Measurements from ENCODE around the gene TPGS2.
"Not testable (repeated sequence)": the region's sequence is repeated elsewhere in the genome, so short reads cannot be mapped to it uniquely, and the experiment has no call there.

TPGS2 gene

GRCh38 chr18:36825526-36825925 lies 3.3 kb downstream of the TPGS2 start:
- DNase-seq (ENCODE audit: low read depth in 4 of 4, low spot score in 1 of 4): no peak

GRCh38 chr18:36821681-36822080 lies 7.1 kb downstream of the TPGS2 start:
- no peak for DNase-seq (ENCODE audit: low read depth in 4 of 4, low spot score in 1 of 4)

DNA sequence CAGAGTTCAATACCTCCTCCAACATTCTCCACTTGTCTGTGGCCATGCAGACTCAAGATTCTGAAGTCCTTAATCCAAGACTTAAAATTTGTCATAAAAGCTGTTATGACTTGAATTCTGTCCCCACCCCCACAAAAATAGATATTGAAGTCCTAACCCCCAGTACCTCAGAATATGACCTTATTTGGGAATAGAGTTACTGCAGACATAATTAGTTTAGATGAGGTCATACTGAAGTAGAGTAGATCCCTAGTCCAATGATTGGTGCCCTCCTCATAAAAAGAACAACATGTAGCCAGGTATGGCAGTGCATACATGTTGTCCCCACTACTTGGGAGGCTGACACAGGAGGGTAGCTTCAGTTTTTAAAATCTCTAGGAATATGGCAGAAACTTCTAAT lies 9.2 kb downstream of the TPGS2 start:
- DNase-seq (ENCODE audit: low read depth in 4 of 4, low spot score in 1 of 4): no peak

- DNase-seq (ENCODE audit: low read depth in 4 of 4, low spot score in 1 of 4): no peak
Measured at GRCh38 chr18:36818652-36819051, 10.2 kb downstream of the TPGS2 start.

DNA sequence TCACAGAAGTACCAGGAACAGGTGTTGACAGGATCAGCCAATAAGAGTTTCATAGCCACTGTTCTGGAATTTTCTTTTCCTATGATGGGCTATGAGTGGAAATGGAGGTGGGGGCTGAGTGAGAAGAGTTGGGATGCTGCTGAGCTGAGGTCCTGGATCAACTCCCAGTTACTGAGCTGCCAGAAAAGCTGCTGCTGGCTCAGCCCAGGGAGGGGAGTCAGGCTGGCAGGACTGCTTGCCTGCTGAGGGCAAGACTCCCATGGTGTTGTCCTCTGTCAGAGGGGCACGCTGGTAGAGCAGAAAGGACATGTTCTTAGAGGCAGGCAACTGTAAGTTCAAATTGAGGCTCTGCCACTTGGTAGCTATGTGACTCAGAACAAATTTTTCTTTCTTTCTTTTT lies 11.8 kb downstream of the TPGS2 start:
- DNase-seq (ENCODE audit: low read depth in 4 of 4, low spot score in 1 of 4): no peak

DNA sequence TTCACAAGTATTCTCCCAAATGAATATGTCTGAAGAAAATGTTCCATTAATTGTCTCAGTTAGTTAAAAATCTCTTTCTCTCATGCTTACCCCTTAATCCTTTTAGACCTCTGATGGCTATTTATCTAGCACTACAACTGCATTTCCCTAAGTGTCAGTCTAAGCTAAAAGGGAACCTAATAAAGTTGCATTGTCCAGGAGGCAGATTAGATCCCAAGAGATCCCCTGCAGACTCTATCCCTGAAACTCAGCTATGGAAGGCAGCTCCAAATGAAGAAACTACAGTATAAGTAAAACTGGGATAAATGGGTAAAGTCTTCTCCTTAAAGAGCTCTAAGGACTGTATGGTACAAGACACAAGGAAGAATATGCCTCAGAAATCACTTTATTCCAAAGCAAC lies 12.7 kb downstream of the TPGS2 start:
- not testable (repeated sequence) for DNase-seq (ENCODE audit: low read depth in 4 of 4, low spot score in 1 of 4)

DNA sequence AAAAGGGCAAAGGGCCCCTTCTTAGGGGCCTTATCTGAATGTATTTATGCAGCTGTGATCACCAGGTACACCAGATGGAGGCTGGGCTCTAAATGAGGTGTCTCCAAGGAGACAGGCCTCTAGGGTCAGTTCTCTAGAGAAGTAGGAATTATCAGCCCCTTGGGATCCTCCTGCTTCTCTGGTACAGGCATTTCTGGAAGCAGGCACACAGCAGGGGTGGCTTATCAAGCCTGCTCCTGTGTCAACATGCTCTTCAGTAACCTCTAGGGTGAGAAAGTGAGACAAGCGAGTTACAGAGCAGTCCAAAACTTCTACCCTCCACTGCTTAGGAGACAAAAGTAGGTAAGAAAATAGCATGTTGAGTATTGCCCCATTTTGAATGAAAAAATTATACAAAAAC lies 13.8 kb downstream of the TPGS2 start:
- DNase-seq (ENCODE audit: low read depth in 4 of 4, low spot score in 1 of 4): no peak

DNA sequence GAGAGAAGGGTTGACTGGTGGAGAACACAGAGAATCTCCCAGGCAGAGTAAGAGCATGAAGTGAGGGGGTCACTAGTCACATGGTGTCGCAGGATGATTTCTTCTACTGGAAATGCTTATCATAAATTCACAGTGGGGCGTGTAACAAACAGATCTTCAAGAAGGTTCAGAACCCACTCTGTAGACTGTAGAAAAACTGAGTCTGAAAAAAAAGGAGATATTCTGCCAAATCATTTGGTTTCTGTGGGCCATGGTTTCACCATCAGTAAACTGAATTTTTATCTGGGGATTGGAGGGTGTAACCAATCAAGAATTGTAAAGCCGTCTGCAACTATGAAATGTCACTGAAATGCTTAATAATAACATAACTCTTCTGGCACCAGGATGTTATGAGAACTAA lies 15.0 kb downstream of the TPGS2 start:
- no peak for DNase-seq (ENCODE audit: low read depth in 4 of 4, low spot score in 1 of 4)

GRCh38 chr18:36813101-36813775 lies 15.6 kb downstream of the TPGS2 start:
- no peak for DNase-seq (ENCODE audit: low read depth in 4 of 4, low spot score in 1 of 4)

- DNase-seq (ENCODE audit: low read depth in 4 of 4, low spot score in 1 of 4): no peak
Measured at GRCh38 chr18:36812678-36813077, 16.1 kb downstream of the TPGS2 start.

GRCh38 chr18:36811955-36812354 lies 16.8 kb downstream of the TPGS2 start:
- DNase-seq (ENCODE audit: low read depth in 4 of 4, low spot score in 1 of 4): no peak

DNA sequence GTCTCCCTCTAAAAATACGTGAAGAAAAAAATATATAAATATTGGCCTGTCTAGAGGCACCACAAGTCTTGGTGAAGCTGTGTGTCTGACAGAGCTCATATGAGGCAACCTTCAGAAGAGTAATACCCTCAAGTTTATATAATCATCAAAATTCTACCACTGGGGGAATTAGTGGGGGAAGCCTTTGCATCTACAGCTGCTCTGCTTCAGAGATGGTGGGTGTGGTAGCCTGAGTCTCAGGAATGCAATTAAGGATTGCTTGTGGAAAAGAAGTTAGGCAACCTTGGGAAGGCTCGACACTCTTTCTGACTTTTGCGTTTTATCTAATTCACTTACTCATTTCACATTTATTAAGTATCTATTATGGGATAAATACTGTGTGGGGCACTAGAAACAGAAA lies 17.4 kb downstream of the TPGS2 start:
- no peak for DNase-seq (ENCODE audit: low read depth in 4 of 4, low spot score in 1 of 4)

GRCh38 chr18:36809590-36810381 lies 19.0 kb downstream of the TPGS2 start:
- peak in 1 of 4 experiments; percentile 5 for DNase-seq (ENCODE audit: low read depth in 4 of 4, low spot score in 1 of 4)

DNA sequence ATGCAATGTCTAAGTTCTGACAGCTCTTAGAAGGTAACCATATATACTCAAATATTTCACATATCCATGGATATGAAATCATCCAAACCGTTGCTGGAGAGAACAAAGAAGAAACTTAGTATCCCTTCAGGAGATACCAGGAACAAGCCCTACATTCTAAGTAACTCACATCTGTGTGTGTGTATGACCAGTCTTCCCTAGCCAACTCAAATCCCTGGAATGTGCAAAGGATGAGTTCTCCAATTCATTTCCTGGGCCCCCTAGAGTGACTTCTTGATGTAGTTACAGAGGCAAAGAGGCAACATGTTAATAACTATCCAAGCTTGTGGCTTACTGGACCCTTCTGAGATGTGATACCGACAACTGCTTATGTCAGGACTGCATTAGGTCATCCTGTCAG lies 20.1 kb downstream of the TPGS2 start:
- no peak for DNase-seq (ENCODE audit: low read depth in 4 of 4, low spot score in 1 of 4)

DNA sequence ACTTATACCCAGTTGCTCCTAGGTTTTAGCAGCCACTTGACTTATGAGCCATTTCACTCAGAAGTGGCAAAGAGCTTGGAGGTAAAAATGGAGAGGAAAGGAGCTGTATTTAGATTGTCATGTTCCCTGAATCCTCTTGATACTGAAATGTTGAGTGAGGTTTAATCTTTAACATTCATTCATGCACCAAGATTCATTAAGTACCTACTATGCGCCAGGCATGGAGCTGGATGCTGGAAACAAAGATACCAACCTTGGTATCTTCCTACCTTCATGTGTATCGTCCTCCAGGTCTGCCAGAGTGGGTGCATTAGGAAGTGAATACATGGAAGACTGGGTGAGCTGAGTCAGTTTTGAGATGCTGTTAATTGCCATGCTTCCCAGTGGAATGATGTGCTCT lies 23.7 kb downstream of the TPGS2 start:
- DNase-seq (ENCODE audit: low read depth in 4 of 4, low spot score in 1 of 4): no peak

DNA sequence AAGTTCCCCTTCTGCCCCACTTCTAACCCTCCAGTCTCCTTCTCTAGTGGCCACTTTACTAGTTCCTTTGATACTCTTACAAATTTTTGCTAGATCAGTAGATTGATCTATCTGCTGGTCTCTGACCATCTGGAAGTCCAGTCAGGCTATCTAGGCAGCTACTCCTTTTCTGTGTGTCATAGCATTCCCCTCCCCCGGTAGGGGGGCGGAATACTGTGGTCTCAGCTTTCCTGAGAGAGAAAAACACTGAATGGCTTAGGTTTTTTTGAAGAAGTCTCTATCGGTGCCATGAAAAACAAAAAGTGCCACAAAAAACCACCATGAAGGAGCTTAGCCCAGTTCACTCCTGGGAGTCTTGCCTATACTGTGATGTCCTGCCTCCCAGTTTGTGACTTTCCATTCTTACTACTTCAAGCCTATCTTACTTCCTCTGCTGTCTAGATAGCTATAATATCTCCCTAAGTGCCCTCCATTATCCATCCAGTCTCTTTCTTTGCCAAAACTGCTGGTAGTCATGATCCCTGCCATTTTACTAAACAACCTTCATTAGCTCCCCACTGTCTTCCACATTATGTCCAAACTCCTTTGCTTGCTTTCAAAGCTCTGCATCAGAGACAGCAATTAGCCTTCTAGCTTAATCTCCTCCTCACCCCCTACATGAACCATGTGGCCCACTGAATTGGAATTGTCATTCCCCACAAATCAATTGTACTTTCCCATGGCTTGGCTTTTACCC lies 29.9 kb downstream of the TPGS2 start:
- DNase-seq (ENCODE audit: low read depth in 4 of 4, low spot score in 1 of 4): no peak

DNA sequence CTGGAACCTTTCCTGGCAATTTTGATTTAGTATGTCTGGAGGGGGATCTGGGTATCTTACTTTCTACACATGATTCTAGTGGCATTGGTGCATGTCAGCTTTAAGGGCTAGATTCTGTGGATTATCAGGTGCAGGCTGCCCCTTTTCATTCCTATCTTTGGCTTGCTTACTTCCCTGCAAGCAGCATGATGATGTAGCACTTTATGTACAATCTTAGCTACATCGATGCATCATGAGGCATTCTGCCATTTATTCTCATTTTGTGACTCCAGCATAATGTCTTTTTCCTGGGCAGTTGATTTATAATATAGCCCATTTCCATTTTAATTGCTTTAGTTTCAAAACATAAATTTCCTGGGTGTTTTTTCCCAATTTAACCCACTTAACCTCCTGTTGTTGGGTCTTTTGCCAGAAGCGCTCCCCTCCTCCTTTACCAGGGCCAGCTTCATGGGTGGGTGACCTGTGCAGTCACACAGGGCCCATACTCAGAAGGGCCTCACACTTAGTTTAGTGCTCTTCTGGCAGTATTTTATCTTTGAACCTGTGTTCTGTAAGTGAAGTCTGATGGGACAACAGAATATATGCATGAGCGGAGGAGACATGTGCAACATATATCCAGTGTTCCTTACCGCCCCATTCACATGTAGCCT lies 36.0 kb downstream of the TPGS2 start:
- DNase-seq (ENCODE audit: low read depth in 4 of 4, low spot score in 1 of 4): no peak

DNA sequence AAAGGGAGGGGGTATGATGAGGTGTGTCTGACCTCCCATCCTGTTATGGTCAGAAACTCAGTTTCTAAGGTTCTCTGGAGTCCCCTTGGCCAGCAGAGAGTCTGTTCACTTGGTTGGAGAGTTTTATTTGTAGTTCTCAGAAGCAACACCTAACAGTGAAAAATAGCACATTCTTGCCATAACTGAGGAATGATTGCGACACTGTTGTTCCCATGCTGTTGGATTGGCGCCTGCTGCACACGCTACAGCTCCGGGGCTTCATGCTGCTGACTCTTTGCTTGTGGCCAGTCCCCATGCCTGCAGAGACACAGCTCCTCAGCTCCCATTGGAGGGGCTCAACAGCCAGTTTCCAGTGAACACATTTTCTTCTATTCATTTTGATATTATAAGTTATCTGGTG lies 42.1 kb downstream of the TPGS2 start:
- no peak for DNase-seq (ENCODE audit: low read depth in 4 of 4, low spot score in 1 of 4)

DNA sequence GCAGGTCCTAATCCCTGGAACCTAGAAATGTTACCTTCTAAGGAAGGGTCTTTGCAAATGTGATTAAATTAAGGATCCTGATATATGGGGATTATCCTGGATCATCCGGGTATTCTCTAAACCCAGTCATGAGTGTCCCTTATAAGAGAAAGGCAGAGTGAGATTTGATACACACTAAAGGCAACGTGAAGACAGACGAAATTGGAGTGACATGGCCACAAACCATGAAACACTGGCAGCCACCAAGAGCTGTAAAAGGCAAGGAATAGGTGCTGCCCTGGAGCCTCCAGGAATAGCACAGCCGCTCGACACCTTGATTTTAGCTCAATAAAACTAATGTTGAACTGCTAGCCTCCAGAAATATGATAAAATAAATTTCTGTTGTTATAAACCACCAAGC lies 45.0 kb downstream of the TPGS2 start:
- DNase-seq (ENCODE audit: low read depth in 4 of 4, low spot score in 1 of 4): no peak

GRCh38 chr18:36782710-36783109 lies 46.1 kb downstream of the TPGS2 start:
- no peak for DNase-seq (ENCODE audit: low read depth in 4 of 4, low spot score in 1 of 4)

DNA sequence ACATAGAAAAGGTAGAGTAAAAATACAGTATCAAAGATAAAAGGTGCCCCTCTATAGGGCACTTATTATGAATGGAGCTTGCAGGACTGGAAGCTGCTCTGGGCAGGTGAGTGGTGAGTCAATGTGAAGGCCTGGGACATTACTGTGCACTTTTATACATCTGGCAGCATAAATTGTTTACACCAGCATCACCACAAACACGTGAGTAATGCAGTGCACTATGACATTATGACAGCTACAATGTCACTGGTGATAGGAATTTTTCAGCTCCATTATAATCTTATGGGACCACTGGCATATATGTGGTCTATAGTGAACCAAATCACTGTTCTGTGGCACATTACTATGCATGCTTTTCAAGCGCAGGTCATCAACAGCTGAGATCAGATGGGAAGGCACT lies 48.1 kb downstream of the TPGS2 start:
- DNase-seq (ENCODE audit: low read depth in 4 of 4, low spot score in 1 of 4): no peak

DNA sequence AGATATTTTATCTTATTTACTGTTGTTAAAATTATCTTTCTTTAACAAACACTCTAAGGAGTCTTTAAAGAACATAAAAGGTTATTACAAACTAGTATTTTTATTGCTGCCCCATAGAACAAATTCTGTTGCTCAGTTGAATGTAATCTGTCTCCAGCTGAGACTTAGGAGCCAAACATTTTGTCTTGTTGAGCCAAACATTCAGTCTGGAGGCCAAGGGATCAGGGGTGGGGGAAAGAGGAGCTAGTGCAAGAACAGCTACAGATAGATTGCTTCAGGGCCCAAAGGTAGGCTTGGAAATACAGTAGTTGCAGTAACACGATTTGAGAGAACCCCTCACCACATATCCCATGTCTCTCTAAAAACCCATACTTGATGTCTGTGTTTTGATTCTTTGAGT lies 51.2 kb downstream of the TPGS2 start:
- DNase-seq (ENCODE audit: low read depth in 4 of 4, low spot score in 1 of 4): no peak
